Fibroblast of skin of left biceps (primary cell): ENCODE measurements around the gene HSD17B14.
A peak's percentile ranks its signal among the peaks of the same experiment; 100 is the strongest.
"Not testable (repeated sequence)": the region's sequence is repeated elsewhere in the genome, so short reads cannot be mapped to it uniquely, and the experiment has no call there.

Source experiments
- DNase-seq, 2 experiments: peaks; one replicate each; pipeline ENCODE4 v3.0.0-alpha.2; 2013; ENCODE audit warnings: low read depth in 2 of 2

HSD17B14 gene

GRCh38 chr19:48836089-48837017, at the start of gene HSD17B14:
Gene HSD17B14, minus strand, starts transcription at chr19:48836491. Its CDS starts 80 bp downstream, at chr19:48836411.
- DNase-seq, result peak in 1 of 2 experiments; percentile 15

DNA sequence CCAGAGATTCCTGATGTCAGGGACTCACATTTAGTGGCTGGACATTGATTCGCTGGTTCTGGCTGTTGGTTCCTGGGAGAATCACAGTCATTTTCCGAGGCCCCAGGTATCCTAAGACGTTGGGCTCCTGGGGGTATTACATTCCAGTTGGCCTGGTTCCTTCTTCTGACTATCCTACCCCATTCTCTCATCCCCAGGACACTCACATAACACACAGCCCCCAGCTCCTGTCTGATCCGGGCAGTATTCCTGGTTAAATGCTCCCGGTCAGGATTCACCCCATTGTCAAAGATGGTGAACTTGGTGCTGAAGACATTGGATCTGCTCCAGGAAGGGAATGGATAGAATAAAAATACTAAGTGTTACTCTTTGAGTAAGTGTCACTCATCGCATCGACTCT, 47.4 kb upstream of the HSD17B14 start:
- DNase-seq, result no peak

DNA sequence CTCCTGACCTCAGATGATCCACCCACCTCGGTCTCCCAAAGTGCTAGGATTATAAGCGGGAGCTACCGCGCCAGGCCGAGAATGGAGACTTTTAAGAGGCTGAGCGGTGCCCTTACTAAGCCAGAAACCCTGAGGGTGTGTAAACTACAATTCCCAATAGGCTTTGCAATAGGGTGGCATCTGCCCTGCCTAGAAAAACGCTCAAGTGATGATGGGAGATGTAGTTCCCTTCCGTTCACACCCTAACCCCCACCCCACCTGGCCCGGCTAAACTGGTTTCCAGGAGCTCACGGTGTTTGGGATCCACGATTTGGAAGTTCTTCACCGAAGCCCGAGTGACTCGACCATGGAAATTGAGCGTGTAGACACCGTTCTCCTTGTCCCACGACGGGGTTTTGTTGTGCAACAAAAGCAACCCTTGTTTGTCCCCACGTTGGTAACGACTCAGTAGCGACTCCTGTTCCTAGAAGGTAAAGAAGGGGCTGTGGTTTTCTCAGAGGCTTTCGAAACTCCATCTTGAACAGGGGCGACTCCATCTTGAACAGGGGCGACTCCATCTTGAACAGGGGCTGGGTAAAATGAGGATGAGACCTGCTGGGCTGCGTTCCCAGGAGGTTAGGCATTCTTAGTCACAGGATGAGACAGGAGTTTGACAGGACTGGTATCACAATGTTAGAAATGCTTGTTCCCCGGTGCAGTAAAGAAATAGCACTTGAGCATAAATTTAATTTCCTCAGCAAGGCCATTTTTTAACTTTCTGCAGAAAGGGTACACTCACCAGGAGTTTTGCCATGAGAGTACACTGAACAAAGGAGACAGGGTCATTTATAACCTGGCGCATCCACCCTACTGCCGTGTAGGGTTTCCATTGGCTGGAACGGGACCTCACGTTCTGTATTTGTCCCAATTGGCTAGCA, 45.7 kb upstream of the HSD17B14 start:
- DNase-seq, result no peak

DNA sequence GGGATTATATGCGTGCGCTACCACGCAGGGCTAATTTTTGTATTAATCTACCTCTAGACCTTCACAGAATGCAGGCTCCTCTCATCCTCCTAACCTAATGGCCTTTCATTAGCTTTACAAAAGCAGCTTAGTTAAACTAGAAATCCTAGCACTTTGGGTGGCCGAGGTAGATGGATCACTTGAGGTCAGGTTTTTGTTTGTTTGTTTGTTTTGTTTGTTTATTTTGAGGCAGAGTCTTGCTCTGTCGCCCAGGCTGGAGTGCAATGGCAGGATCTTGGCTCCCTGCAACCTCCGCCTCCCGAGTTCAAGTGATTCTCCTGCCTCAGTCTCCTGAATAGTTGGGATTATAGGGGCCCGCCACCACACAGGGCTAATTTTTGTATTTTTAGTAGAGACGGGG, 43.4 kb upstream of the HSD17B14 start:
- DNase-seq, result not testable (repeated sequence)

DNA sequence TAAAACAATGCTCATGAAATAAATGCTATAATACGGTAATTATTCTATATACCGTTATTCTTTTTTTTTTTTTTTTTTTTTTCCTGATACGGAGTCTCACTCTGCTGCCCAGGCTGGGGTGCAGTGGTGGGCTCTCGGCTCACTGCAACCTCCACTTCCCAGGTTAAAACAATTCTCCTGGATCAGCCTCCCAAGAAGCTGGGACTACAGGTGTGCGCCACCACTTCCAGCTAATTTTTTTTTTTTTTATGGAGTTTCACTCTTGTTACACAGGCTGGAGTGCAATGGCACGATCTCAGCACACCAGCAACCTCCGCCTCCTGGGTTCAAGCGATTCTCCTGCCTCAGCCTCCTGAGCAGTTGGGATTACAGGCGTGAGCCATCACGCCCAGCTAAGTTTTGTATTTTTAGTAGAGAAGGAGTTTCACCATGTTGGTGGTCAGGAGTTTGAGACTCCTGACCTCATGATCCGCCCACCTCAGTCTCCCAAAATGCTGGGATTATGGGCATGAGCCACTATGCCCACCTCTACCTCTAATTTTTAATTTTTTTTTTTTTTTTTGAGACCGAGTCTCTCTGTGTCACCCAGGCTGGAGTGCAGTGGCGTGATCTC, 42.8 kb upstream of the HSD17B14 start:
- DNase-seq, result no peak

DNA sequence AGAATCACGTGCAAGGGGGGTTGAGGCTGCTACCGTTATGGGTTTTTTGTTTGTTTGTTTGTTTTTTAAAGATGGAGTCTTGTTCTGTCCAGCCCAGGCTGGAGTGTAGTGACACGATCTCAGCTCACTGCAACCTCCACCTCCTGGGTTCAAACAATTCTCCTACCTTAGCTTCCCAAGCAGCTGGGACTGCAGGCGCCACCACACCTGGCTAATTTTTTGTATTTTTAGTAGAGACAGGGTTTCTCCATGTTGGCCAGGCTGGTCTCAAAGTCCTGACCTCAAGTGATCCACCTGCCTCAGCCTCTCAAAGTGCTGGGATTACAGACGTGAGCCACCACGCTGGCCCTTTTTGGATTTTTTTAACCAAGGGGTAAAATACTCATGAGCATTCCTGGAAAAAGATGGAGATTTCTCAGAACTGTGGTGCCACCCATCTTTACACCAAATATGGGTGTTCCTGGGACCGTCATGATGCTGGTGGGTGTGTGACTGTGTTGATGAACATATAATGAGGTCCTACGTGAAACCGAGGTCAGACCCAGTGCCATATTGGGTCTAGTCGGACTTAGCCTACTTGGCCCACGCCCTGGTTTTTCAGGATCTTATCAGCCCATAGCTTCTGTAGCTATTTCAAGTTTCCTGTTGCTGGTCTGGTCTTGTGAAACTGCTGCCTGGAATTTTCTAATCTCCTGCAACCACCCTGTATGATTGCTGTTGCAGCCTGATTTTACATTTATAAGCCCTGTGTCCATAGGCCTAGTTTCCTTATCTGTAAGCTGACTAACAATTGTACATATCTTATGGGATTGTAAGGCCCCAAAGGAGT, 42.1 kb upstream of the HSD17B14 start:
- no peak for DNase-seq

GRCh38 chr19:48877855-48878195, 41.5 kb upstream of the HSD17B14 start:
- no peak for DNase-seq

DNA sequence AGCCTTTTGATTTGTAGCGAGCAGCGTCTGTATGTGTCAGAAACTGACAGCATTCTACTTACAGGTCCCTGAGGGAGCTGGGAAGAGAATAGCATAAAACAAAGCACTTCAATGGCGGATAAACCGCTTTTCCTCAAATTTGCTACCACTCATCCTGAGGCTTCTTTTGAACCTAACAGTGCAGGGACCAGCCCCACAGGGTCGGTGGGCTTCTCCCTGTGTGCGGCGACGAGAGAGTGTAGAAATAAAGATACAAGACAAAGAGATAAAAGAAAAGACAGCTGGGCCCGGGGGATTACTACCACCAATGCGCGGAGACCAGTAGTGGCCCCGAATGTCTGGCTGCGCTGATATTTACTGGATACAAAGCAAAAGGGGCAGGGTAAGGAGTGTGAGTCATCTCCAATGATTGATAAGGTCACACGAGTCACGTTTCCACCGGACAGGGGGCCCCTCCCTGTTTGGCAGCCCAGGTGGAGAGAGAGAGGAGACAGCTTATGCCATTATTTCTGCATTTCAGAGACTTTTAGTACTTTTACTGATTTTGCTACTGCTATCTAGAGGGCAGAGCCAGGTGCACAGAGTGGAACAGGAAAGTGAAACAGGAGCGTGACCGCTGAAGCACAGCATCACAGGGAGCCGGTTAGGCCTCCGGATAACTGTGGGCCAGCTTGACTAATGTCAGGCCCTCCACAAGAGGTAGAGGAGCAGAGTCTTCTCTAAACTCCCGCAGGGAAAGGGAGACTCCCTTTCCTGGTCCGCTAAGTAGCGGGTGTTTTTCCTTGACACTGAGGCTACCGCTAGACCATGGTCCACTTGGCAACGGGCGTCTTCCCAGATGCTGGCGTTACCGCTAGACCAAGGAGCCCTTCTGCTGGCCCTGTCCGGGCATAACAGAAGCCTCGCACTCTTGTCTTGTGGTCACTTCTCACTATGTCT, 40.0 kb upstream of the HSD17B14 start:
- DNase-seq, result not testable (repeated sequence)

GRCh38 chr19:48874303-48875135, 38.2 kb upstream of the HSD17B14 start:
- peak in 1 of 2 experiments; percentile 20 for DNase-seq

- no peak for DNase-seq
Measured at GRCh38 chr19:48873476-48874302, 37.4 kb upstream of the HSD17B14 start.

GRCh38 chr19:48872884-48873475, 36.7 kb upstream of the HSD17B14 start:
- DNase-seq, result peak; percentile 75 to 78

- DNase-seq, result peak; percentile 93 to 94
Measured at GRCh38 chr19:48872182-48872883, 36.0 kb upstream of the HSD17B14 start, which contains the start of gene PPP1R15A. Gene PPP1R15A, plus strand, starts transcription at chr19:48872421. Its CDS starts 813 bp downstream, at chr19:48873234.

- not testable (repeated sequence) for DNase-seq
Measured at GRCh38 chr19:48871471-48872181, 35.3 kb upstream of the HSD17B14 start.

GRCh38 chr19:48870048-48870447, 33.8 kb upstream of the HSD17B14 start:
- DNase-seq, result no peak

- DNase-seq, result no peak
Measured at GRCh38 chr19:48868114-48868886, 32.0 kb upstream of the HSD17B14 start, which contains the start of gene PLEKHA4. Gene PLEKHA4, minus strand, starts transcription at chr19:48868617. Its CDS starts 997 bp downstream, at chr19:48867620.
